ENCODE data around the gene BID. TPM values are rescaled to one million over a fixed set of nuclear protein-coding genes. Genes with fewer than 3 reads are reported as not detected.

BID gene
- total RNA-seq, 1 experiment from 2014 or later = 23.2 TPM

DNA sequence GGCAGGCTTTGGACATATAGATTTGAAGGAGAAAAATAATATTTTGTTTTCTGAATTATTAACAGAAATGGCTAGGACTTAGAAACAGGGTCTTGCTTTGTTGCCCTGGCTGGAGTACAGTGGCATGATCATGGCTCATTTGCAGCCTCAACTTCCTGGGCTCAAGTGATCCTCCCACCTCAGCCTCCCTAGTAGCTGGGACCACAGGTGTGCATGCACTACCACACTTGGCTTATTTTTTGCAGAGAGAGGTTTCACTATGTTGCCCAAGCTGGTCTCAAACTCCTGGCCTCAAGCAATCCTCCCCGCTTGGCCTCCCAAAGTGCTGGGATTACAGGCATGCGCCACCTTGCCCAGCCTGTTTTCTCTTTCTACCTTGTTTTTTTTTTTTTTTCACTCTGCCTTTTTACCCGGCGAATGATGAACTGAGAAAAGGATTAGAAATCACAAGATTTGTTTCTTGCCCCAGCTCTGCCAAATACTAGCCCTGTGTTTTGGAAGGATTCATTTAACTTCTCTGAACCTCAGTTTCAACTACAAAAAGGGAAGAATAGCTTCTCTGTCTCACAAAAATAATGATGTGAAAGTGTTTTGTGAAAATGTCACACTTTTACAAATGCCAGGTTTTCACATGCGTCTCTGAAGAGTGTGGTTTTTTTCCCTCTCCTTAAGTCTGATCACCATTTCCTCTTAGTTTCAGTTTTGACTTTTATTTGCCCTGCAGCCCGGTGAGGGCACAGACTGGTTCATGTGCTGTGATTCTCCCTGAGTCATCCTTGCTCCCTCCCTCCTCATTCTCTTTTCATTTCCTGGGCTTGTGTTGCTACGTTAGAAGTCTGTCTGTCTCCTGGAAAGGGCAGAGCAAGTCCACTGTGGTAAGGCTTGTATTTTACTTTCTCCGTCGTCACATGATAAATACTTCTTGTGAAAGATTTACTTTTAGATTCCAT is 68.0 kb downstream of the BID start:
- H3K4me3 Mint-ChIP-seq = no peak overlapping the region
- no peak overlapping the region for H3T11ph ChIP-seq (ENCODE audit: low read length)
- H2BK120ac ChIP-seq (ENCODE audit: low read depth, low read length, poor library complexity, severe bottlenecking) = no peak overlapping the region
- H2AFZ ChIP-seq (ENCODE audit: low read length) = no peak overlapping the region
- DNase-seq = peak; percentile 41
- H4K20me1 ChIP-seq (ENCODE audit: control insufficient read depth, insufficient read depth, insufficient read length) = no peaks in the 10 kb centered on the region
- no peak overlapping the region for H4K8ac ChIP-seq (replicated peaks; ENCODE audit: insufficient read length, low read depth, low read length)
- H3K9me3 Mint-ChIP-seq = no peaks in the 10 kb centered on the region
- H3K27me3 ChIP-seq (ENCODE audit: insufficient read depth, low read length) = no peaks in the 10 kb centered on the region
- no peaks in the 10 kb centered on the region for H3K79me2 ChIP-seq (ENCODE audit: insufficient read depth, low read length)
- no peak overlapping the region for H3K4me2 ChIP-seq (ENCODE audit: insufficient read depth, insufficient read length, low read length)
- no peak overlapping the region for H3K18ac ChIP-seq (ENCODE audit: insufficient read length, low read depth, low read length)
- no peak overlapping the region for H3K4ac ChIP-seq (ENCODE audit: low read depth, low read length)
- no peak overlapping the region for H2BK15ac ChIP-seq (ENCODE audit: low read depth, low read length)
- H3K79me1 ChIP-seq (ENCODE audit: insufficient read depth, low read depth, low read length, poor library complexity, severe bottlenecking) = no peaks in the 10 kb centered on the region
- no peak overlapping the region for H2AK5ac ChIP-seq (ENCODE audit: insufficient read length, low read length)
- no peak overlapping the region for H3K9ac ChIP-seq (ENCODE audit: extremely low read depth, insufficient read length, low read length)
- no peak overlapping the region for H4K91ac ChIP-seq (ENCODE audit: insufficient read length, low read depth, low read length)
- H4K5ac ChIP-seq (ENCODE audit: insufficient read length, low read depth, low read length) = no peak overlapping the region
- no peak overlapping the region for H2BK12ac ChIP-seq (ENCODE audit: insufficient read length, low read depth, low read length)
- no peak overlapping the region for H3K56ac ChIP-seq (ENCODE audit: insufficient read length, low read depth, low read length)
- no peaks in the 10 kb centered on the region for H3K23me2 ChIP-seq (ENCODE audit: insufficient read length, low read depth, low read length, poor library complexity, severe bottlenecking)
- H3K4me1 Mint-ChIP-seq = peaks cover 6% of the 10 kb centered on the region in 2 experiments
- H3K27ac ChIP-seq (ENCODE audit: insufficient read length, low read depth, low read length) = peak overlapping the region; percentile 72
- H3K4me1 ChIP-seq (ENCODE audit: insufficient read depth, low read length) = no peaks in the 10 kb centered on the region
- TF ChIP-seq, protein P1, sequence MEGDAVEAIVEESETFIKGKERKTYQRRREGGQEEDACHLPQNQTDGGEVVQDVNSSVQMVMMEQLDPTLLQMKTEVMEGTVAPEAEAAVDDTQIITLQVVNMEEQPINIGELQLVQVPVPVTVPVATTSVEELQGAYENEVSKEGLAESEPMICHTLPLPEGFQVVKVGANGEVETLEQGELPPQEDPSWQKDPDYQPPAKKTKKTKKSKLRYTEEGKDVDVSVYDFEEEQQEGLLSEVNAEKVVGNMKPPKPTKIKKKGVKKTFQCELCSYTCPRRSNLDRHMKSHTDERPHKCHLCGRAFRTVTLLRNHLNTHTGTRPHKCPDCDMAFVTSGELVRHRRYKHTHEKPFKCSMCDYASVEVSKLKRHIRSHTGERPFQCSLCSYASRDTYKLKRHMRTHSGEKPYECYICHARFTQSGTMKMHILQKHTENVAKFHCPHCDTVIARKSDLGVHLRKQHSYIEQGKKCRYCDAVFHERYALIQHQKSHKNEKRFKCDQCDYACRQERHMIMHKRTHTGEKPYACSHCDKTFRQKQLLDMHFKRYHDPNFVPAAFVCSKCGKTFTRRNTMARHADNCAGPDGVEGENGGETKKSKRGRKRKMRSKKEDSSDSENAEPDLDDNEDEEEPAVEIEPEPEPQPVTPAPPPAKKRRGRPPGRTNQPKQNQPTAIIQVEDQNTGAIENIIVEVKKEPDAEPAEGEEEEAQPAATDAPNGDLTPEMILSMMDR (conservative IDR thresholded peaks at IDR 0.05) = no peak
- no peaks in the 10 kb centered on the region for H3K9me3 ChIP-seq (ENCODE audit: control insufficient read depth, low read depth, low read length)
- H2BK5ac ChIP-seq (ENCODE audit: insufficient read length, low read length) = no peak overlapping the region
- H3K14ac ChIP-seq (ENCODE audit: insufficient read depth, low read length) = no peak overlapping the region
- WGBS (ENCODE audit: extremely low coverage, insufficient read length, low lambda C conversion rate) = no CpG with 5 or more reads among the region's 9 CpGs
- H3K36me3 Mint-ChIP-seq (ENCODE audit: insufficient read depth in 1 of 3, low read depth in 3 of 3) = peaks cover 10 to 21% (median 13%) of the 10 kb centered on the region in 3 experiments
- H3K23ac ChIP-seq (ENCODE audit: insufficient read length, low read depth, low read length) = no peak overlapping the region
- peak overlapping the region; percentile 21 to 88 (median 69); a peak in 6 of 7 replicates for H3K27ac Mint-ChIP-seq
- no peaks in the 10 kb centered on the region for H3K27me3 Mint-ChIP-seq (ENCODE audit: low read depth)
- H2BK20ac ChIP-seq (ENCODE audit: low read depth, low read length, poor library complexity, severe bottlenecking) = no peak overlapping the region

All from H9 (cell line).